HG03342 (cell line): ENCODE measurements around the gene PID1.

Experiments used
- ATAC-seq: cut with Tn5 transposase; IDR thresholded peaks from one replicate; pipeline ENCODE4 v1.9.1; 2021; ENCODE audit warnings: mild to moderate bottlenecking, moderate library complexity; ENCODE audit not compliant: unreplicated experiment

The PID1 gene

DNA sequence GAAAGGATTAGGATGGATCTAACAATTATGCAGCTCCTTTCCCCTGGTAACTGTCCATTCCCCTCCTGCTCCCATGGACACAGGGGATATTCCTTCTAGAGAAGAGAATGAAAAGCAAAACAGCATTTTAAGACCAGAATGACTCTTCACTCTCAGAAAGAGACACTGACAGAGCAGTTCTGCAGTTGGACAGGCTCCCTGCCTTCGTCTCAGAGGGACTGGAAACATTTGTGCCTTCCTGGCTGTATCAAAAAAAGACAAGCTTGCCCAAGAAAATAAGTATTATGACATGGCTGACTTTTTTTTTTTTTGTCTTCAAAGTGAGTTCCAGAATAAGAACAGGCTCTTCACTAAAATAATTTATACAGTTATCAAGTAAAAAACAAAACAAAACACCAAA lies 9.5 kb downstream of the PID1 start:
- no peak for ATAC-seq

DNA sequence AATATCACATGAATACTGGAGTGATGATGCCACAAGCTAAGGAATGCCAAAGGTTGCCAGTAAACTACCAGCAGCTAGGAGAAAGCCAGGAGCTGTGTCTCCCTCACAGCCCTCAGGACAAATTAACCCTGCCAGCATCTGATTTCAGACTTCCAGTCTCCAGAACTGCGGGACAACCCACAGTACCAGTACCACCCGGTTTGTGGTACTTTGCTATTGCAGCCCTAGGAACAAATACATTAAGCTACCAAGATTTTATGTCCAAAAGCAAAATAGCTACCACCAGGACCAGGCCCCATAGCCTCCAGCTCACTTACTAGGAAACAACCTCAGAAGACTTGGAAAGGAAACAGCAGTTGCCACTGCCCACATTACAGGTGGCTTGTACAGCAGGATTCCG lies 10.0 kb downstream of the PID1 start:
- no peak for ATAC-seq

DNA sequence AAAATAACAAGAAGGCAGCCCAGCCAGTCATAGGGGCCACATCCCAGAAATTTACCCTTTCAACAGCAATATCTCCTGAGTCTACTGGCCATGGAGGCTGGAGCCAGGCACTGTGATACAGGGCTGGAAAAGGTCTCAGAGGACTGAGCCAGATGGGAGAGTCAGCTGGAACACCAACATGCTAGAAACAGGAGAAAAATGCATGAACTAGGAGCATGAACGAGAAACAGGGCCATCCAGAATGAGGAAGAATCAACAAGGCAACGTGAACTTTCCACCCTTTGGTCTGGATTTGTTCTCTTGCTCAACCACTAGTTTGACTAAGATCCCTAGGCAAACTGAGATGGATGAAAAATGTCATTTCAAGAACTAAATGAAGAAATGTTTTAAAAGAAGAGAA lies 13.1 kb downstream of the PID1 start:
- ATAC-seq: no peak

DNA sequence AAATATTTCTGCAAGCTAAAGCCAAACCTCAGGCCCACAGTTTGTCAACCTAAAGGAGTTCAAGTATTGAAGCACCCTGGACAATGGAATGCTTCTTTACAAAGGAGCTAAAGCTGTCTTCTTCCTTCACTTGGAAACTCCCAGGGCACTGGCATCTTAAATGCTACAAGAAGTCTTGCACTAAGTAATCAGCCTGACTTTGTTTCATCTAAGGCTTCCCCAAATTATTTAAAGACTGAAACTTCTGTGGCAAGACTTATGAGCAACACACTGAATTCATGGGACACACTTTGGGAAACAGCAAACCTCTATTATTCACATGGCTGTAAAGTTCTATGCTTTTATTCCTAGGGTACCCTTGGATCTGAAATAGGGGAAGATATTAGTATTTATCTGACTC lies 14.7 kb downstream of the PID1 start:
- no peak for ATAC-seq

DNA sequence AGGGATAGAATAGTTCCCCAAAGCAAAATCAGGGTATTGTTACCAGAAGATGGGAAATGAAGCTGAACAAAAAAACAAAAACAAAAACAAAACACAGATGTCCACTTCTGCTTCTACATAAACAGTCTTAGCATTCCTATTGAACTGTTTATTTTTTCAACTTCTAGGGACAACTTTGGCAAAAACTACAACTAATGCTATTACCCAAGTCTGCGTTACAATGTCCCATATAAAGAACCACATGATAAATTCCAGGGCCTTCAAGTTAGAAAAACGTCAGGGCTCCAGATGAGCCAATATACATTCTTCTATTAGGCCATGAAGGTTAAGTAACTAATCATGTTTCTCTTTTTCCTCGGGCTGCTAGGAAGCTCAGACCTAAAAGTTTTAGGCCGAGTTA lies 16.9 kb downstream of the PID1 start:
- ATAC-seq: no peak

DNA sequence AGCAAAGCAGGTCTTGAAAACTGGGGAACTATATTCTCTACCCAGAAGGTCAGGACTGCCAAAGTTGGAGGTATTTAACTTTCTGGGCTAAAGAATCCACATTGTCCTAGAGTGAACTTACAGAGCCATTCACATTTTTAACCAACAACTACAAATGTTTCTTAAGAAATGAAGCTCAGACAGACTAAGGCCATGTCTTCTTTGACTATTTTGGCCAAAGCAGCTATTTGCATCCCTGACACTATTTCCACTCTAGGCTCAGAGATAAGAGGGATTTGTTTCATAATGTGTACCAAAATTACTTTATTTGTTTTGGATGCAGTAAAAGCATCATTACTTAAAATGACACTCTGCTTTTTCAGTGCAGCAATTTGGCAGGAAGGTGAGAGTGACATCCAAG lies 18.1 kb downstream of the PID1 start:
- ATAC-seq: no peak

DNA sequence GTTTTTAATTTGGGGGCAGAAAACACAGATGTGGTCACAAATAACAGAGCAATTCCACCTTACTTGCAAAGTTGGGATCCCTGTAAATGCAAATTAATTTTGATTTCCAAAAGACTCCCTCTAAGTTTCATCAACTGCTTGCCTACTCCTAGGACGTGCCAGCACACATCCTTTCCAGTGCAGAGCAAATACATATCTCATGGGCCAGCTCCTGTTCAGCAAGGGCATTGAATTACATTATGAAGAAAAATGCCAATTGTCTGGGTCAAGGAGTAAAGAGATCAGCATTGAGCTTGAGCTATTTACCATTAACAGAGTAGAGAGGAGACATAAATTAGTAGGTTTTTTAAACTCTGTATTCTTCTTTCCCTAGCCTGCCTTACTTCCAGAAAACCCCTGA lies 18.8 kb downstream of the PID1 start:
- no peak for ATAC-seq

DNA sequence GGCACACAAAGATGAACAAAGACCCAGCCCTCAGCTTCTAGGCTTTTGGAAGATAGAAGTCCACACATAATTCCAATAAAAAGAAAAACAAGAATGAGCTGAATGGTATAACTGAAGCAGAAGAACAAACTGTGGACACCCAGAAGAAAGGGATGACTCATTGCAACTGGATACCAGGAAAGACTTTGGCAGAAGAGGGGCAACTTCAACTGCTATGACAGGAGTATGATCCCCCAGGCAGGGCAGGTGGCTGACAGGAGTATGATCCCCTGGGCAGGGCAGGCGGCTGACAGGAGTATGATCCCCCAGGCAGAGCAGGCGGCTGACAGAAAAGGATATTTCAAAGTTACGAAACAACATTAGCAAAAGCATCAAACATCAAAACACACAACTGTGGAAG lies 21.6 kb downstream of the PID1 start:
- no peak for ATAC-seq

DNA sequence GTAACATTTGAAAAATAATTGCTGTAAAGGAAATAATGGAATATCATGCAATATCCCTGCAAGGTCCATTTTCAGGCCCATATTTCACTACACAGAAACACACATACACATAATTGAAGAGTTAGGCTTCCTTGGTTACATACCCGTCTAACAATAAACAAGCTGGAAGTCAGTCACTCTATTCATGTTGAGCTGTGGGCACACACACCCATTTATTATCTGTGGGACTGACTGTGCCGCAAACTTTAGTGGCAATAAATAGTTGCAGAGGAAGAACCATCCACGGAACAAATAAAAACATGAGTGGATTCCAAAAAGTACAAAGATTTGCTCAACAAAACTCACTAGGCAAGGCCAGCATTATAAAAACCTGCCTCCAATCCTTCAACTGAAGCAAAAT lies 24.8 kb downstream of the PID1 start:
- no peak for ATAC-seq

DNA sequence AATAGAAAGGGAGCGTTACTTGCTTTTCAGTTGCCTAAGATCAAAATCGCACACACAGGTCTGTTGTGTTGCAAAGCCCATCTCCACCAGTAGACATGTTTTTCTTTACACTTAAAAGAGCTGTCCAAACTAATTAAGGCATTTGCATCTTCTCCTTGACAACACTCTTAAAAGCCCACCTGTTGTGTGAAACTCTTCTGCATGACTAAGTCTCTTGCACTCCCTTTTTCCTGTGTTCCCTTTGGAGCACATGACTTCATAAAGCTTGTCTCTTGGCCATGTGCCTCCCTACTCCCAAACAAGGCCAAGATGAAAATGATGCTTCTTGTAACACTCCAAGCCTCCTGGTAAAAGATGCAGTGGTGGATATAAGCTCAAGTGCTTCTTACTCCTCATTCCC lies 26.1 kb downstream of the PID1 start:
- ATAC-seq: no peak

DNA sequence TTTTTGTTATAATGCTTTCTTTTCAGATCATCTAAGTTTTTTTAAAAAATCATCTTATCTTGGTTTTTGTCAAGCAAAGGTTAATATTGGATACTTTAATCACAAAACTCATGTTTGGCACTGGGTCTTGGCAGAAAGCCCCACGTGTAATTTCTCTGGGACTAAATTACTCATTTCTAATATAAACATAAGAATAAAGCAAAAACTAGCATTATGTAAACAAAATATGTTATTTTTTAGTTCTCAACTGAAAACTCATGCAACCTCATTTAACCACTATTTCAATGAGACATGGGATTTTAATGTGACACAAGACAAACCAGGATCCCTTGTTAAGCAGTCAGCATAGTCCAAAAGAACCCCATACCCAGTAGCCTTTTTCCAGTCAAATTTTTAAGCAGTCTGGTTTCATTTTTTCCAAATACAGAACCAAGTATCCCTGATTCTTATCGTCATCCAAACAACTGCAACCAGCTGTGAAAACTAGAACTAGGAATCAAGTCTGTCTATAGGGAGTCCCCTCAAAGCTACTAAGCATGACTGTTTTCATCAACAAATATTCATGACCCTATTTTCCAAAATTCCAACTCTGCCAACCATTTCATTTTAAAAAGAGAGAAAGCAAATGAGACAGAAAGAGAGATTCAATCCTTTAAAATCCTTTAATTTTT lies 27.1 kb downstream of the PID1 start:
- no peak for ATAC-seq

DNA sequence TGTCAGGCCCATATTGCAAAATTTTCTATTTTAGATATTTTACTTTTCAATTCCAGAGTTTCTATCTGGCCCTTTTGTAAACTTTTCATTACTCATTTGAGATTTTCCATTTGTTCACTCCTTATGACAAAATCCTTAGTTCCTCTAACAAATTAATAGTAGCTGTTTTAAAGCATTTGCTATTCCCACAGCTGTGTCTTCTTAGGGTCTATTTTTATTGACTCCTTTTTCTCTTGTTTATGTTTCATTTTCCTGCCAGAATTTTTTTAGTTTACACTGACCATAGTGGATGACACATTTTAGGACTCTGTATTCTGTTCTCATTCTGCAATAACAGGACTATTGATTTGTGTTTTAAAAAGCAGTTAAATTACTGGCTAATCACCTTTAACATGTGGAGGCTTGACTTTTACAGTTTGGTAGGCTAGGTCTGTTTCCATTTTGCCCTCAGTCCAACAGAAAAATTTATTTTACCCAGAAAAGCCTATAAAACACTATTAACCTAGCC lies 30.0 kb downstream of the PID1 start:
- no peak for ATAC-seq

DNA sequence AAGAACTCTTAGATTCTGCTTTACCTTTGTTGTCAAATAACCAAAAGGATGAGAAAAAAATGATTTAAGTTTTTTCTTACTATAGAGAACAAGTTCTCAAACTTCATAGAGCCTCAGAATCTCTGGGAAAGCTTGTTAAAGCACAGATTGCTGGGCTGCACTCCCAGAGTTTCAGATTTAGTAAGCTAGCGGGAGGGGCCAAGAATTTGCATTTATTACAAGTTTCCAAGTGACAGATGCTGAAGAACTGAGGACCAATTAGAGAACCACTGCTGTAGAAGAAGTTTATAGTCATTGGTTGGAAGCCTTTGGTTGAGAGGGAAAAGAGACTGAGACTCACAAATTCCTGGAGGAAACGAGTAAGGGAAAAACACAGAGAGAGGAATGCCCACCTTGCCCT lies 32.1 kb downstream of the PID1 start:
- no peak for ATAC-seq

DNA sequence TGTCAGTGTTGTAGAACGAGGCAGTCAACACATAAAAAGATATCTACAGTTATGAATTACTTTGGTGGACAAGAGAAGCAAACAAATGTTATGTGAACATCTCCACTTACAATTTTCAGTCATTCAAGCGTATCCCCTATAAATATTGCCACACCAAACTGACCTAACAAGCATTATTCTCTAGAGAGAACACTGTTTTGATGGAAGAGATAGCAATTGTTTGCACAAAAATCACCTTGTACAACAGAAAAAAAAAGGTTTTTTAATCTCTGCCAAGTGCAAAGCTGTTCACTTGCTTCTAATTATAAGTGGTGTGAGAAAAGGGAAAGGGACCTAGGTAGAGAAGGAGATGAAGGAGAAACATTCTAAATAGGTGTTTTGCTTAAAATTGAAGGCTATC lies 33.8 kb downstream of the PID1 start:
- ATAC-seq: no peak

DNA sequence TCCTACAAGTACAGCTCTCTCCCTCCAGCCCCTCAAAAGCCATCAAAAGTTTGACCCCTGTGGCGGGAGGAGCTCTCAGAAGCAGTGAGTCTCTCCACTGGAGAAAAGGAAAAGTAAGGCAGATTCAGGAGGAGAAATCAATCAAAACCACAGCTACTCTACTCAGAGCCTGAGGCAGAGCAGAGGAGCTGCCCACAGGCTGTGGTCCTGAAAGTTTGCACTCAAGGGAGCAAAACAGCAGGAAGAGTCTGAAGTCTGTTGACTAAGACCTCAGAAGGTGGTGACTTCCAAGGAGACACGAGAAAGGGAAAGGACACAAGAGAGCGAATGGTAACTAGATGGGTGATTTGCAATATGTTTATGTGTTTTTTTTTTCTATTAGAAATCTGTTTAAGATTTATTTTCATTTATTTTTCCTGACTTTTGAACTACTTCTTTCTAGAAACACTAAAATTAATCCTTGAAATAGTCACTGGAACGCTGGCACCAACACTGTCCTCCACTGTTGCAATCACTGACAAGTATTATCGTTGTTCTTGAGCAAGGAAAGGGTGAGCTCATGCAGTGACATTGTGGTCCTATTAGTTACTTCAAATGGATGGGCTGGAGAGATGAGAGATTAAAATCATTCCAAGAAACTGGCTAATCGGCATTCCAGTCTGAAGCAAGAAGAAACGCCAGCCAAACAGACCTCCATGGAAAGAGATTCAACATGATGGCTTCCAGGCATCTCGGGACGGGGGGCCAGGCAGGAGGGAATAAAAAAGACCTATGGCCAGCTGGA lies 35.8 kb downstream of the PID1 start:
- ATAC-seq: no peak

DNA sequence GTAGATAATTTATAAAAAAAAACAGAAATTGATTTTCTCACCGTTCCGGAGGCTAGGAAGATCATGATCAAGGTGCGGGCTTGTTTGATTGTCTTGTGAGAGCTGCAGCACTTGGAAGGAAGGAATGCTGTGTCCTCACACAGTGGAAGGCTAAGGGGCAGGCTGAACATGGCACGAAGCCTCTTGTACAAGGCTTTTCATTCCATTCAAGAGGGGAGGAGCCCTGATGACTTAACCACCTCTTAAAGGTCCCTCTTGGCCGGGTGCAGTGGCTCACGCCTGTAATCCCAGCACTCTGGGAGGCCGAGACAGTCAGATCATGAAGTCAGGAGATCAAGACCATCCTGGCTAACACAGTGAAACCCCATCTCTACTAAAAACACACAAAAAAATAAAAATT lies 39.2 kb downstream of the PID1 start:
- no peak for ATAC-seq

DNA sequence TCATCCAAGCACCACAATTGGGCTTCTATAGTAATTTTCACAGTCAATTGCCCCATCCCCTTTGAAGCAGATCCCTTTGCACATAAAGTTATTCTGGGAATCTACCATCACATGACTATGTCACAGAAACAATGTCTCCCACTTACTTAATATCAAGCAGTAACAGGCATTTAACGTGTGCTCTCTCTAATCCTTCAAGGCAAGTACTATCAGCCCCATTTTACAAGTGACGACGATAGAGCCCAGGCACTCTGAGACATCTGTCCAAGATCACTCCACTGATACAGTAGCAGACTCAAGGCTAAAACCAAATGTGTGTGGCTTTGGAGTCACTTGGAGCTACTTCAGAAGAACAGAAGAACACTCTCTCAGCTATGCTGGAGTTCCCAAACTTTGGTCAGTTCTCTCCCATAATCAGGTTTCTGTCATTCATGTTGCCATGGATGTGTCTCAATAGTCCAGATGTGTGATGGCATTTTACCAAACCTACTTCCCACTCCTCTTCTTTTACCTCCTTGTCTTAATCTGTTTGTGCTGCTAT lies 39.7 kb downstream of the PID1 start:
- ATAC-seq: no peak

DNA sequence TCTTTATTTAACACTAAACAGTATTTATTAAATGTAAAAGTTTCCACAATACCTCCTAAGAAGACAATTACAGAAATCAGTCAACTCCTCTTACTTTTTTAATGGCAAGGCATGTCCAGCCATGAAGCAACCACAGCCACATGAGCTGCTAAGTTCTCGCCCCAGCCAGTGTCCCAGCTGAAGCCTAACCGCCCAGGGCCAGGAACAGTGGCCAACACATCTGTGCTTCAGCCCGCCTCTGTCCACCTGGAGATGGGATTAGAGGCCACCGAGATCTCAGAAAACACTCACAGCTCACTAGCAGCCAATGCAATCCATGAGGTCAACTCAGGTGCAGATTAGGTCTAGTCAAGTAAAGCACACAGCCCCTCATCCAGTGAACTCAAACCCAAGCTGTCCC lies 40.2 kb downstream of the PID1 start:
- ATAC-seq: no peak

DNA sequence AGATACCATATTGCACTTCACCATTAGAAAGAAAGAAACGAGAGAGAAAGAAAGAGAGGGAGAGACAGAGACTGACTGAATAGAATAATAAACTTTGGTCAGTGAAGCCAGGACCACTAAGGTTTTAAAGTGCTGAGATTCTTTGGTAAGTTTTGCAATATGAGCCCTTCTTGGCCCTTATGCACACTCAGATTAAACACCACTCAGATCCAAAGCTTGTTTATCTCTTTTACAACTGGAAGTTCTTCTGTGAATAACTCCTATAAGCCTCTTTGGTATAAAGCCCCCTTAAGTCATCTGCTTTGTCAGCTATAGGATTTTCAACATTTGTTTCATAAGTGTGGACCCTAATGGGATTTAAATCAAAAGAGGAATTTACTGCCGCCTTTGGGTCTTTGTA lies 40.8 kb downstream of the PID1 start:
- no peak for ATAC-seq

DNA sequence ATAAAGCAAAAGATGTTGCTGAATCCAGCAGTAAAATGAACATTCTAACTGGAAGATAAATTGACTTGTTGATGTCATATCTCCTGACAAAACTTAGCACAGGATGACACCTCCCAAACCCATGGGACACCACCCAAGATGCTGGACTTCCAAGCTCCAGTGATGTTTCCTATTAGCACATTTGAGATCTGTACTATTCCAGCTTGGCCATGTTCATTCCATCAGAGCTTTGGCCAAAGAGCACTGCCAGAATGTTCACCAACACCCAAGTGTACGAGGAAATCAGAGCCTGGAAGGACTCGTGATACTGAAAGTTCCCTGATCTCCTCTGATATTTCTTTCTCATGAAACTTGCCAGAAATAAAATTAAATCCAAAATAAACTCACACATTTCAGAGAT lies 44.7 kb downstream of the PID1 start:
- ATAC-seq: no peak

DNA sequence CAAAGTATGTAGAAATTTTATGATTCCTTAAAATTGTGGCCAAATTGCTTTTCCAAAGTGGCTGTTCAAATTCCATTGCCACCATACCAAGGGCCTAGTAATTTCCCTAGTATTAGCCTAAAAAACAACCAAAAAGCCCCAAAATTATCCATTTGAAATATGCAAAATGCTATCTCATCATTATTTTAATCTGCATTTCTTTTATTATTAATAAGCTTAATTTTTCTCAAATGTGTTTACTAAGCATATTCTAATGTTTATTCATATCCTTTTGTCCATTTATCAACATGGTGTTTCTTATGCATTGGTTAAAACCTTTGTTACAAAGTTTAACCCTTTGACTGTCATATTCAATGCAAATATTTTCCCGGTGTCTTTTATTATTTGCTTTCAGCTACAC lies 48.0 kb downstream of the PID1 start:
- ATAC-seq: no peak

DNA sequence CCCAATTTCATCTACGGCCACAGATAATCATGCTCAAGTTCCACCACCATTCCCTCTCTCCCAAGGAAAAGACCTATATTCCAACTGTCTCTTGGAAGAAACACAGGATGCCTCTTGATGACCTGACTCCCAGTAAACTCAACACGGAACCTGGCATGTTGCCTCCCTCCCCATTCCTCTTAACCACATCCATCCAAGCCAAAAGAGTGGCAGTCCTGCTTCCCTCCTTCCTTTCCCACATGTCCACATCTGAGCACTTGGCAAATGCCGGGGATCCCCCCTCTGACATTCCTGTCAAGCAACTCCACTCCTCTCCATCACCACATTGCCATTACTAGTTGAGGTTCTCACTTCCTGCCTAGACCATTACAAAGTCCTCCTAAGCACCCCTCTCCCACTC lies 49.4 kb downstream of the PID1 start:
- no peak for ATAC-seq
